NB4 (cell line): ENCODE results near the gene NOL8.

Experiments
- TF ChIP-seq, protein P1 (sequence below): IDR thresholded peaks from 2 replicates; pipeline ENCODE4 v1.6.1; 2011; ENCODE audit warnings: low read depth, low read length
- TF ChIP-seq, protein P2 (sequence below): IDR thresholded peaks from one replicate; pipeline ENCODE4 v1.5.1; 2012; ENCODE audit warnings: low read depth, low read length

DNA sequence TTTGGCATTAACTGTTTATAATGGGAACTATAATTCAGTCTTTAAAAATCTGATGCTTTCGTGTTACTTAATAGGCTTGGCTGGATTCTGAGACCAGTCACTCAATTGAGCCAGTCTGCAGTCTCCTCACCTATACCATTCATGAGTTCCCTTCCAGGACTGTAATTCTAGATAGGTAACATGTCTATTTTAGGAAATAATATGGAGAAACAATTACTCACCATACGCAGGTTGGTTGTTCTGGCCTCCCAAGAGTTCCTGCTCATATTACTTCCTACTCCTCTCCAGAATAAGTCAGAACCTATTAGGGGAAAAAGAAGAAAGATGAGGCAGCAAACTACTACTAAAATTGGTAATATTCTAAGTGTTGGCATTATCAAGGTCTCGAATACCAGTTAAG lies 27.1 kb downstream of the NOL8 start:
- TF ChIP-seq, protein P1, sequence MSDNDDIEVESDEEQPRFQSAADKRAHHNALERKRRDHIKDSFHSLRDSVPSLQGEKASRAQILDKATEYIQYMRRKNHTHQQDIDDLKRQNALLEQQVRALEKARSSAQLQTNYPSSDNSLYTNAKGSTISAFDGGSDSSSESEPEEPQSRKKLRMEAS, result no peak
- TF ChIP-seq, protein P2, sequence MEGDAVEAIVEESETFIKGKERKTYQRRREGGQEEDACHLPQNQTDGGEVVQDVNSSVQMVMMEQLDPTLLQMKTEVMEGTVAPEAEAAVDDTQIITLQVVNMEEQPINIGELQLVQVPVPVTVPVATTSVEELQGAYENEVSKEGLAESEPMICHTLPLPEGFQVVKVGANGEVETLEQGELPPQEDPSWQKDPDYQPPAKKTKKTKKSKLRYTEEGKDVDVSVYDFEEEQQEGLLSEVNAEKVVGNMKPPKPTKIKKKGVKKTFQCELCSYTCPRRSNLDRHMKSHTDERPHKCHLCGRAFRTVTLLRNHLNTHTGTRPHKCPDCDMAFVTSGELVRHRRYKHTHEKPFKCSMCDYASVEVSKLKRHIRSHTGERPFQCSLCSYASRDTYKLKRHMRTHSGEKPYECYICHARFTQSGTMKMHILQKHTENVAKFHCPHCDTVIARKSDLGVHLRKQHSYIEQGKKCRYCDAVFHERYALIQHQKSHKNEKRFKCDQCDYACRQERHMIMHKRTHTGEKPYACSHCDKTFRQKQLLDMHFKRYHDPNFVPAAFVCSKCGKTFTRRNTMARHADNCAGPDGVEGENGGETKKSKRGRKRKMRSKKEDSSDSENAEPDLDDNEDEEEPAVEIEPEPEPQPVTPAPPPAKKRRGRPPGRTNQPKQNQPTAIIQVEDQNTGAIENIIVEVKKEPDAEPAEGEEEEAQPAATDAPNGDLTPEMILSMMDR, result no peak
